GM12878 (cell line): ENCODE measurements around the gene METTL18. TPM values are rescaled to one million over a fixed set of nuclear protein-coding genes. Genes with fewer than 3 reads are reported as not detected.

Source experiments
- polyA plus RNA-seq, 11 experiments: library from polyadenylated mRNA; depleted of rRNA in 4 of 11; unstranded in 6 of 11; stranded (reverse) in 5 of 11; fragments of >200 nt; fragmentation: Nextera tagmentation in 4 of 11; fragmentation: Illumina TruSeq in 1 of 11; extraction: Ambion mirVana in 4 of 11; extraction: Trizol in 1 of 11; gene quantifications; 1 replicate in 1 of 11; 2 replicates in 10 of 11; pipeline versions ENCODE4 v1.2.1 to v1.2.3, GENCODE V29; 2011 to 2016; ENCODE audit warnings: inconsistent platforms in 2 of 11, missing spikeins in 2 of 11, low read depth in 1 of 11
- total RNA-seq, 4 experiments: library from RNA; depleted of rRNA in 3 of 4; stranded (reverse); fragments of >200 nt in 3 of 4; fragmentation: Illumina TruSeq in 1 of 4; extraction: Trizol in 1 of 4; gene quantifications; 2 replicates each; pipeline versions ENCODE4 v1.2.1 to v1.2.3, GENCODE V29; 2013 to 2021

Gene METTL18
- total and polyA plus RNA-seq, 10 of the 15 experiments (the other 5 are each of a cell fraction or from before 2014, with no cell fraction given): 8.1 to 31.8 (median 12.8) TPM

Other genes with a start within 250 kb of the METTL18 start
- gene F5, start 208.4 kb downstream of the METTL18 start, total RNA-seq (2014; rRNA removed): under 0.01 and 0.22 TPM in 2 replicates
- 0.09 and 0.18 TPM in 2 replicates for gene F5, start 208.4 kb downstream of the METTL18 start, total RNA-seq (2014; rRNA removed; fragmentation: Illumina TruSeq; extraction: Trizol)
- 0.29 and 0.72 TPM in 2 replicates for gene F5, start 208.4 kb downstream of the METTL18 start, total RNA-seq (2021)
- 3.8 and 4.9 TPM in 2 replicates for gene F5, start 208.4 kb downstream of the METTL18 start, polyA plus RNA-seq (2011; rRNA removed)
- 0.40 and 0.54 TPM in 2 replicates for gene F5, start 208.4 kb downstream of the METTL18 start, polyA plus RNA-seq (2014; fragmentation: Illumina TruSeq; extraction: Trizol)
- under 1 TPM; 0.29 to 0.46 TPM for gene F5, start 208.4 kb downstream of the METTL18 start, polyA plus RNA-seq (2014; fragmentation: Nextera tagmentation; extraction: Ambion mirVana)
- 0.09 and 0.47 TPM in 2 replicates for gene F5, start 208.4 kb downstream of the METTL18 start, polyA plus RNA-seq (2014; rRNA removed)
- under 1 TPM; 0.13 to 0.35 TPM for gene F5, start 208.4 kb downstream of the METTL18 start, polyA plus RNA-seq (2016; fragmentation: Nextera tagmentation; extraction: Ambion mirVana)
- not detected in 2 replicates for gene SELP, start 164.8 kb downstream of the METTL18 start, total RNA-seq (2014; rRNA removed)
- gene SELP, start 164.8 kb downstream of the METTL18 start, total RNA-seq (2014; rRNA removed; fragmentation: Illumina TruSeq; extraction: Trizol): 0.04 TPM in 1 of 2 replicates, not detected in the other
- not detected in 2 replicates for gene SELP, start 164.8 kb downstream of the METTL18 start, total RNA-seq (2021)
- gene SELP, start 164.8 kb downstream of the METTL18 start, polyA plus RNA-seq (2011; rRNA removed): 0.23 and 0.40 TPM in 2 replicates
- gene SELP, start 164.8 kb downstream of the METTL18 start, polyA plus RNA-seq (2014; fragmentation: Illumina TruSeq; extraction: Trizol): 0.06 TPM in 1 of 2 replicates, not detected in the other
- gene SELP, start 164.8 kb downstream of the METTL18 start, polyA plus RNA-seq (2014; fragmentation: Nextera tagmentation; extraction: Ambion mirVana): not detected
- not detected in 2 replicates for gene SELP, start 164.8 kb downstream of the METTL18 start, polyA plus RNA-seq (2014; rRNA removed)
- not detected for gene SELP, start 164.8 kb downstream of the METTL18 start, polyA plus RNA-seq (2016; fragmentation: Nextera tagmentation; extraction: Ambion mirVana)
- 37.2 and 41.6 TPM in 2 replicates for gene SELL, start 83.3 kb downstream of the METTL18 start, total RNA-seq (2014; rRNA removed)
- gene SELL, start 83.3 kb downstream of the METTL18 start, total RNA-seq (2014; rRNA removed; fragmentation: Illumina TruSeq; extraction: Trizol): 50.5 and 52.1 TPM in 2 replicates
- gene SELL, start 83.3 kb downstream of the METTL18 start, total RNA-seq (2021): 43.6 and 55.2 TPM in 2 replicates
- gene SELL, start 83.3 kb downstream of the METTL18 start, polyA plus RNA-seq (2011; rRNA removed): 49.7 and 61.0 TPM in 2 replicates
- 66.0 and 78.2 TPM in 2 replicates for gene SELL, start 83.3 kb downstream of the METTL18 start, polyA plus RNA-seq (2014; fragmentation: Illumina TruSeq; extraction: Trizol)
- 10 to 100 TPM; 53.5 to 63.2 TPM for gene SELL, start 83.3 kb downstream of the METTL18 start, polyA plus RNA-seq (2014; fragmentation: Nextera tagmentation; extraction: Ambion mirVana)
- gene SELL, start 83.3 kb downstream of the METTL18 start, polyA plus RNA-seq (2014; rRNA removed): 29.6 and 40.9 TPM in 2 replicates
- gene SELL, start 83.3 kb downstream of the METTL18 start, polyA plus RNA-seq (2016; fragmentation: Nextera tagmentation; extraction: Ambion mirVana): 10 to 100 TPM; 31.8 to 35.3 TPM
- not detected in 2 replicates for gene SELE, start 60.8 kb downstream of the METTL18 start, total RNA-seq (2014; rRNA removed)
- gene SELE, start 60.8 kb downstream of the METTL18 start, total RNA-seq (2014; rRNA removed; fragmentation: Illumina TruSeq; extraction: Trizol): not detected in 2 replicates
- not detected in 2 replicates for gene SELE, start 60.8 kb downstream of the METTL18 start, total RNA-seq (2021)
- gene SELE, start 60.8 kb downstream of the METTL18 start, polyA plus RNA-seq (2011; rRNA removed): not detected in 2 replicates
- gene SELE, start 60.8 kb downstream of the METTL18 start, polyA plus RNA-seq (2014; fragmentation: Illumina TruSeq; extraction: Trizol): not detected in 2 replicates
- gene SELE, start 60.8 kb downstream of the METTL18 start, polyA plus RNA-seq (2014; fragmentation: Nextera tagmentation; extraction: Ambion mirVana): not detected
- not detected in 2 replicates for gene SELE, start 60.8 kb downstream of the METTL18 start, polyA plus RNA-seq (2014; rRNA removed)
- gene SELE, start 60.8 kb downstream of the METTL18 start, polyA plus RNA-seq (2016; fragmentation: Nextera tagmentation; extraction: Ambion mirVana): not detected
- 9.3 and 11.4 TPM in 2 replicates for gene SCYL3, start 99.0 kb upstream of the METTL18 start, total RNA-seq (2014; rRNA removed)
- 10.1 and 10.7 TPM in 2 replicates for gene SCYL3, start 99.0 kb upstream of the METTL18 start, total RNA-seq (2014; rRNA removed; fragmentation: Illumina TruSeq; extraction: Trizol)
- 10.4 and 10.7 TPM in 2 replicates for gene SCYL3, start 99.0 kb upstream of the METTL18 start, total RNA-seq (2021)
- 14.3 and 18.4 TPM in 2 replicates for gene SCYL3, start 99.0 kb upstream of the METTL18 start, polyA plus RNA-seq (2011; rRNA removed)
- 10.6 and 13.8 TPM in 2 replicates for gene SCYL3, start 99.0 kb upstream of the METTL18 start, polyA plus RNA-seq (2014; fragmentation: Illumina TruSeq; extraction: Trizol)
- 1 to 10 TPM; 4.3 to 5.6 TPM for gene SCYL3, start 99.0 kb upstream of the METTL18 start, polyA plus RNA-seq (2014; fragmentation: Nextera tagmentation; extraction: Ambion mirVana)
- 8.6 and 11.0 TPM in 2 replicates for gene SCYL3, start 99.0 kb upstream of the METTL18 start, polyA plus RNA-seq (2014; rRNA removed)
- 10 to 100 TPM in 1 of 2 experiments, 1 to 10 TPM in 1; 9.0 to 11.7 TPM for gene SCYL3, start 99.0 kb upstream of the METTL18 start, polyA plus RNA-seq (2016; fragmentation: Nextera tagmentation; extraction: Ambion mirVana)